ENCODE results near the gene CDK3.
"Not testable (repeated sequence)": the region's sequence is repeated elsewhere in the genome, so short reads cannot be mapped to it uniquely, and the experiment has no call there.

Gene CDK3

DNA sequence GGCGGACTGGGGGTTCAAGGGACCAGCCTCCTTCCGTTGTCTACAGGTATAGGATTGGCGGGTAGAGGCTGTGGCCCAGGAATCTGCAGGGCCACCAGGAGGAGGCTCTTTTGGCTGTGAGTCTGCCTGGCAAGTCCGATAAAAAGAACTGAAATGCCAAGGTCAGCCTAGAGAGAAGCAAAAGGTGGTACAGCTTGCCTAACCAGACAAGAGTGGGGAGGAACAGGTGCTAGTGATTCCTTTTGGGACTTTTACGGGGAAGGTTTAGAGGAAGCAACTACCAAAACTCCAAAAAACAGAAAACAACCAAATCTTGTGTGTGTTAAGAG, 32.1 kb downstream of the CDK3 start:
- TF ChIP-seq POLR2A (IDR thresholded peaks at IDR 0.05; ENCODE audit: low read length): no peak
- TF ChIP-seq GATA1 (IDR thresholded peaks at IDR 0.05; ENCODE audit: low read depth, low read length): no peak
- no peak for DNase-seq

GRCh38 chr17:76033139-76033538, 32.5 kb downstream of the CDK3 start:
- DNase-seq: no peak
- TF ChIP-seq POLR2A (IDR thresholded peaks at IDR 0.05; ENCODE audit: low read length): no peak
- no peak for TF ChIP-seq GATA1 (IDR thresholded peaks at IDR 0.05; ENCODE audit: low read depth, low read length)

DNA sequence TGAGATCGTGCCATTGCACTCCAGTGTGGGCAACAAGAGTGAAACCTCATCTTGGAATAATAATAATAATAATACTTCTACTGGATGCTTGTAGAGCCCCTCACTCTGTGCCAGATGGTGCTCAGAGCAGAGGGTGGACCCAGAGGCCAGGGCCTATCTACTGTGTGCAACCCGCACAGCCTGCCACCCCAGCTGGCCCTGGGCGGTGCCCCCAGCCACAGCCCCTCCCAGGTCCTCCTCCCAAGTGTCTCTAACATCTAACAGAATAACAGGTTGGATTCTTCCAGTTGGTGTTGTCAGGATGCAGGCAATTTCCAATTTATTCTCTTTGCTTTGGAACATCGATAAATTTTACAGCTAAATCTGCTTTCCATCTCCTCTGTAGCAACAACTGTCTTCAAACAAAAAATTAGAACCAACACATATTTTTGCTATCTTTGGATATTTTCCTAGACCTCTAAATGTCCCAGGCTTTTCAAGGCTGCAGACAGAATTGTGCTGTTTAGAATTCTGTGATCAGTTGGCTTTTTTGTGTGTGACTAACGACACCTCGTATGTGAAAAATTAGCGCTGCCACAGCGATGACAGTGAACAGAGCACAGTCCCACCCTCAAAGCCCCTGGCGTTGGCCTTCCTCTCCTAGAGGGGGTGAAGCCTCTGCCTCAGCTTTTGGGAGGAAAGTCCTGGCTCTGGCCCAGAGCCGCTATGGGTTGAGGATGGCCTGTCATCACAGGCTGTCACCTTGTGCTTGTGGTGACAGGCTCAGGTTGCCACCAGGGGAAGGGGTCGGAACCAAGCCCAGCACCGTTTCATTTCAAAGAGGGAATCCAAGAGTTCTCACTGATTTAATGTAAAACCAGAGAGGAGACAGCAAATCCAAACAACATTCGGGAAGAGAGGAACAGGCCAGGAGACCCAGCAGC, 34.0 kb downstream of the CDK3 start:
- TF ChIP-seq GATA1 (IDR thresholded peaks at IDR 0.05; ENCODE audit: low read depth, low read length) (no peak), POLR2A (IDR thresholded peaks at IDR 0.05; ENCODE audit: low read length) (peak; percentile 29)
- peak; percentile 85 to 89 for DNase-seq

DNA sequence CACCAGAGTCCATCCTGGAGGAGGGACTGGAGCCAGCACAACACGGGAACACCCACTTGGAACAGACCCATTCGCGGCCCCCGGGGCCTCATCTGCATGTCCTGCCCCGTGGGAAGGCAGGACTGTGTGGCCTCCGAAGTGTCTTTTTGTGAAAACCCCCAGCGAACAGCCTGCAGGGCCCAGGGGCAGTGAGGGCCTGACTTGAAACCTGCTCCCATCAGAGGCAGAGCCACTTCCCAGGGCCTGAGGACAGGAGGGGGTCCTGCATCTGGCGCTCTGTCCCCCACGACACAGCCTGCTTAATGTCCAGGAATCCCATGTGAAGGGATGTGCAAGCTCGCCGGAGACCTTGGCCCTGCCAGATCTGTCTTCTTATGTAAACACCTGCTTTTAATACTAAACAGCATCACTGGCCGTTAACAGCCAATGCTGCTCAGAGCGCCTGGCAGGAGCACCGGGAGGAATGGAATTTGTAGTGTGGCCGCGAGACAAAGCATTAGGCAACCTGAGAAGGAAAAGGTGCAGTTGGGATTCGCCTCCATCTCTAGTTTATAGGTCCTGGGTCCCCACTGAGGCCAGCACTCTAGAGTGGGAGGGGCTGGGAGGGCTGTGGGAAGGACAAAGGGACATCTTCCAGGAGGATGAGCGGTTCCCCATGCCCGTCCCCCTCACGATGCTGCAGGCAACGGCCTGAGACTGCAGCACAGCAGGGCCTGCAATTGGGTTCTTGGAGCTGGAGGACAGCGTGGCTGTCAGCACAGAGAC, 36.0 kb downstream of the CDK3 start:
- DNase-seq: no peak
- TF ChIP-seq GATA1 (IDR thresholded peaks at IDR 0.05; ENCODE audit: low read depth, low read length) (no peak), POLR2A (IDR thresholded peaks at IDR 0.05; ENCODE audit: low read length) (no peak)

- TF ChIP-seq POLR2A (IDR thresholded peaks at IDR 0.05; ENCODE audit: low read length) (no peak), GATA1 (IDR thresholded peaks at IDR 0.05; ENCODE audit: low read depth, low read length) (no peak)
- DNase-seq: no peak
These were observed 37.4 kb downstream of the CDK3 start for GRCh38 chr17:76038050-76038449.

GRCh38 chr17:76039121-76039520, 38.5 kb downstream of the CDK3 start:
- no peak for DNase-seq
- no peak for TF ChIP-seq GATA1 (IDR thresholded peaks at IDR 0.05; ENCODE audit: low read depth, low read length)
- TF ChIP-seq POLR2A (IDR thresholded peaks at IDR 0.05; ENCODE audit: low read length): no peak

DNA sequence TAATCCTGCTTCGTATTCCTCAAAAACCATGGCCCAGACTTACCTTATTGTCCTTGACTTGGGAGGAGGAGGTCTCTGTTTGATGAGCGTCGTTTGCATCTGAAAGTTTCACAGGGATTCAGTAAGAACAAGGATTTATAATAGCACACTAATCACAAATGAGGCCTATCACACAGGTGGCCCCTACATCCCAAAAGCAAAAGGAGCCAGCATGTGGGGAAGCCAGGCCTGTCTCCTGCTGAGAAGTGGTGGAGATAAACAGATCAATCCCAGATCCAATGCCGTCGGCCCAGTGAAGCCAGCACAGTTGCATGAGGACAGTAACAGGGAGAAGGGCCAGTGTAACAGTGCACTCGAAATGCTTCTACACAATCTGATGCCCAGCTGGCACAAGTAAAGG, 39.7 kb downstream of the CDK3 start:
- DNase-seq: no peak
- TF ChIP-seq GATA1 (IDR thresholded peaks at IDR 0.05; ENCODE audit: low read depth, low read length) (no peak), POLR2A (IDR thresholded peaks at IDR 0.05; ENCODE audit: low read length) (no peak)

DNA sequence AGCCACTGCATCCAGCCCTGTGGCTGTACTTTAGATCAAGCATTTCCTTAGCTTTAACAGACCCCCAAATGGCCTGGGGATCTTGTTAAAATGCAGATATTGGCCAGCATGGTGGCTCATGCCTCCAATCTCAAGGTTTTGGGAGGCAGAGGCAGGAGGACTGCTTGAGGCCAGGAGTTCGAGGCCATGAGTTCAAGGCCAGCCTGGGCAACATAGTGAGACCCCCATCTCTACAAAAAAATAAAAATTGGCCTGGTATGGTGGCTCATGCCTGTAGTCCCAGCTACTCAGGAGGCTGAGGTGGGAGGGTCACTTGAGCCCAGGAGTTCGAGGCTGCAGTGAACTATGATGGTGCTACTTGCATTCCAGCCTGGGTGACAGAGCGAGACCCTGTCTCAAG, 42.2 kb downstream of the CDK3 start:
- DNase-seq: not testable (repeated sequence)

GRCh38 chr17:76044475-76045007, 43.9 kb downstream of the CDK3 start:
- not testable (repeated sequence) for DNase-seq

DNA sequence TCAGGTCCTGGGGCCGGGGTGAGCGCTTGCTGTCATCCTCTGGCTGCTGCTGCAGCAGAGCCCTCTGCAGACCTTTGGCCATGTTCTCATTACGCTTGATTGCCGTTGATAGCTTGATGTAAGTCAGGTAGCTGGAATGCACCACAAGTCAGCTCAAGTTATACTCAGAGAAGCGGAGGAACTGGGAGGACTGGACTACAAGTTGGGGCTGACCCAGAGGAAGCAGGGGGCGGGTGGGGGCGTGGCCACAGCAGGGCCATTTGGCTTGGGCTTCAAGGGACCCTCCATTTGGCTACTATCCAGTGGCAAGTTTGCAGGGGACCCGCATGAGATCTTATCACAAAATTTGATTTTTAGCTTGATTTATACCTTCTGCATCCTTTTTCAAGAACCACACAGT, 45.4 kb downstream of the CDK3 start:
- TF ChIP-seq POLR2A (IDR thresholded peaks at IDR 0.05; ENCODE audit: low read length) (no peak), GATA1 (IDR thresholded peaks at IDR 0.05; ENCODE audit: low read depth, low read length) (no peak)
- no peak for DNase-seq

DNA sequence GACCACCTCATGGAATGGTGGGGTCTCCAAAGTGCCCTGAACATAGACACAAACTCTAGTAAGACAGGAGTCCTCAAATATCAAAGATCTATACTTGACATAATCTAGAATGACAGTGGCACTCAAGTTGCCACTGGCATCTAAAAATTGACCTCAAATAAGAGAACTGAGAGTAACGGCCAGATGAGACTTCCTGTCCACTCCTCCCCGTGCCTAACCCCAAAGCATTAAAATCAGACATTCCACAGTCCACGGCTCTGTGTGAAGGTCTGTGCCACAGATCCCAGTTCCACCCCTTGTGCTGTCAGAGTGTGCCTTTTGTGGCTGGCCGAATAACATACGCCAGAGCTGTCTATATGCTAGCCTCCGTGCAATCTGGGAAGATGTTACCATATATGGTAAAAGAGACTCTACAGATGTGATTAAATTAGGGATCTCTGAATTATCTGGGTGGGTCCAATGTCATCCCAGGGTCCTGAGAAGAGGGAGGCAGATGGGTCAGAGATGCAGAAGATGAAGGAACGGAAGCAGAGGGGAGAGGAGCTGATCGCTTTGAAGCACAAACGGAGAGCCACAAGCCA, 47.5 kb downstream of the CDK3 start:
- DNase-seq: no peak
- TF ChIP-seq POLR2A (IDR thresholded peaks at IDR 0.05; ENCODE audit: low read length) (no peak), GATA1 (IDR thresholded peaks at IDR 0.05; ENCODE audit: low read depth, low read length) (no peak)

DNA sequence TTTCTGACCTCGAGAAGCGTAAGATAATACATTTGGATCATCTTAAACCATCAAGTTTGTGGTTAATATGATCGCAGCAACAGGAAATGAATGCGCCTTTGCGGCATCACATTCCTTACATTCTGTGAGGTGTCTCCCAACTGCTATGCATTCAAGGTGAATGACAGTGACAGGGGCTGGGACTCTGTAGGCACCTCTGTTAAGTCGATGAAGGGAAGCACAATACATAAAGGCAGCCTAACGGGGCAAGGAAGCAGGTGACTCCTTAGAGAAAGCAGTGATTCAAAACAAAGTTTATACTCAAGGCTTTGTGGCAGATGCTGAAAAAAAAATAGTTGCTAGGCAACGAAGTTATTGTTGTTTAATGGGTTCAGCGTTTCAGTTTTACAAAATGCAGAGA, 48.1 kb downstream of the CDK3 start:
- DNase-seq: no peak
- TF ChIP-seq GATA1 (IDR thresholded peaks at IDR 0.05; ENCODE audit: low read depth, low read length) (no peak), POLR2A (IDR thresholded peaks at IDR 0.05; ENCODE audit: low read length) (no peak)

GRCh38 chr17:76049239-76049638, 48.6 kb downstream of the CDK3 start:
- TF ChIP-seq GATA1 (IDR thresholded peaks at IDR 0.05; ENCODE audit: low read depth, low read length) (no peak), POLR2A (IDR thresholded peaks at IDR 0.05; ENCODE audit: low read length) (no peak)
- no peak for DNase-seq

- DNase-seq: no peak
- TF ChIP-seq GATA1 (IDR thresholded peaks at IDR 0.05; ENCODE audit: low read depth, low read length) (no peak), POLR2A (IDR thresholded peaks at IDR 0.05; ENCODE audit: low read length) (no peak)
These were observed 49.3 kb downstream of the CDK3 start for GRCh38 chr17:76049836-76050537.

Measured in erythroblast (primary cell).